ENCODE data around the gene ATP6V1C2. TPM values are rescaled to one million over a fixed set of nuclear protein-coding genes. Genes with fewer than 3 reads are reported as not detected.

The ATP6V1C2 gene
- total and polyA plus RNA-seq, 2 of the 4 experiments (the other 2 are of a cell fraction): not detected

- H3K23ac ChIP-seq (ENCODE audit: low read depth, low read length): no peak overlapping the region
- no peaks in the 10 kb centered on the region for H3K79me1 ChIP-seq (ENCODE audit: low read depth in 1 of 2, low read length in 2 of 2)
- no peak overlapping the region for H2AFZ ChIP-seq (replicated peaks; ENCODE audit: low read length, poor library complexity)
- H3K56ac ChIP-seq (ENCODE audit: extremely low read depth, insufficient read depth, low read length): no peak overlapping the region
- no peak overlapping the region for H3K27ac ChIP-seq (ENCODE audit: insufficient read depth, low read length)
- dilution Hi-C loops (cut with HindIII; ENCODE audit: low sequenced_read_pairs, unreplicated experiment) (no loop called here), intact Hi-C loops (cut with micrococcal nuclease) (no loop called here), in situ Hi-C loops (cut with MboI; ENCODE audit: low sequenced_read_pairs) (no loop called here)
- ATAC-seq (ENCODE audit: low read depth) (no peak), DNase-seq (no peak)
- no peaks in the 10 kb centered on the region for H3K36me3 ChIP-seq (ENCODE audit: control insufficient read depth, insufficient read depth, low read length)
- no peak overlapping the region for H3K14ac ChIP-seq (replicated peaks; ENCODE audit: low read depth, low read length)
- H3K9ac ChIP-seq (ENCODE audit: low read depth, low read length): no peak overlapping the region
- TF ChIP-seq, protein P1, sequence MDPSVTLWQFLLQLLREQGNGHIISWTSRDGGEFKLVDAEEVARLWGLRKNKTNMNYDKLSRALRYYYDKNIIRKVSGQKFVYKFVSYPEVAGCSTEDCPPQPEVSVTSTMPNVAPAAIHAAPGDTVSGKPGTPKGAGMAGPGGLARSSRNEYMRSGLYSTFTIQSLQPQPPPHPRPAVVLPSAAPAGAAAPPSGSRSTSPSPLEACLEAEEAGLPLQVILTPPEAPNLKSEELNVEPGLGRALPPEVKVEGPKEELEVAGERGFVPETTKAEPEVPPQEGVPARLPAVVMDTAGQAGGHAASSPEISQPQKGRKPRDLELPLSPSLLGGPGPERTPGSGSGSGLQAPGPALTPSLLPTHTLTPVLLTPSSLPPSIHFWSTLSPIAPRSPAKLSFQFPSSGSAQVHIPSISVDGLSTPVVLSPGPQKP (IDR thresholded peaks at IDR 0.05; ENCODE audit: borderline replicate concordance, low read depth, low read length): no peak
- TF ChIP-seq BHLHE40 (IDR thresholded peaks at IDR 0.05; ENCODE audit: low read depth, low read length) (no peak), NFE2L2 (IDR thresholded peaks at IDR 0.05; ENCODE audit: low read depth, low read length) (no peak), POLR2A (IDR thresholded peaks at IDR 0.05; ENCODE audit: low read depth, low read length) (no peak), FOS (IDR thresholded peaks at IDR 0.05; ENCODE audit: low read depth, low read length) (no peak), MAZ (IDR thresholded peaks at IDR 0.05; ENCODE audit: borderline replicate concordance, low read depth, low read length) (no peak), MAFK (IDR thresholded peaks at IDR 0.05; ENCODE audit: low read depth, low read length) (no peak), RAD21 (IDR thresholded peaks at IDR 0.05; ENCODE audit: low read length) (no peak), CEBPB (IDR thresholded peaks at IDR 0.05; ENCODE audit: low read depth, low read length) (no peak), RFX5 (IDR thresholded peaks at IDR 0.05; ENCODE audit: low read depth, low read length) (no peak)
- TF ChIP-seq, protein P2, sequence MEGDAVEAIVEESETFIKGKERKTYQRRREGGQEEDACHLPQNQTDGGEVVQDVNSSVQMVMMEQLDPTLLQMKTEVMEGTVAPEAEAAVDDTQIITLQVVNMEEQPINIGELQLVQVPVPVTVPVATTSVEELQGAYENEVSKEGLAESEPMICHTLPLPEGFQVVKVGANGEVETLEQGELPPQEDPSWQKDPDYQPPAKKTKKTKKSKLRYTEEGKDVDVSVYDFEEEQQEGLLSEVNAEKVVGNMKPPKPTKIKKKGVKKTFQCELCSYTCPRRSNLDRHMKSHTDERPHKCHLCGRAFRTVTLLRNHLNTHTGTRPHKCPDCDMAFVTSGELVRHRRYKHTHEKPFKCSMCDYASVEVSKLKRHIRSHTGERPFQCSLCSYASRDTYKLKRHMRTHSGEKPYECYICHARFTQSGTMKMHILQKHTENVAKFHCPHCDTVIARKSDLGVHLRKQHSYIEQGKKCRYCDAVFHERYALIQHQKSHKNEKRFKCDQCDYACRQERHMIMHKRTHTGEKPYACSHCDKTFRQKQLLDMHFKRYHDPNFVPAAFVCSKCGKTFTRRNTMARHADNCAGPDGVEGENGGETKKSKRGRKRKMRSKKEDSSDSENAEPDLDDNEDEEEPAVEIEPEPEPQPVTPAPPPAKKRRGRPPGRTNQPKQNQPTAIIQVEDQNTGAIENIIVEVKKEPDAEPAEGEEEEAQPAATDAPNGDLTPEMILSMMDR (conservative IDR thresholded peaks at IDR 0.05; ENCODE audit: low read depth, low read length): no peak
- H3K4me3 ChIP-seq (ENCODE audit: insufficient read depth, low read depth, low read length): no peak overlapping the region
- no peaks in the 10 kb centered on the region for H3K4me1 ChIP-seq (ENCODE audit: control insufficient read depth, insufficient read depth, low read length)
- no peak overlapping the region for H4K8ac ChIP-seq (ENCODE audit: low read depth in 2 of 2, low read length in 2 of 2)
- no peak overlapping the region for H3K18ac ChIP-seq (ENCODE audit: low read depth, low read length)
- WGBS, 2 experiments (ENCODE audit: extremely low coverage in 2 of 2, insufficient read length in 1 of 2): no CpG with 5 or more reads among the region's 5 CpGs
- no peak overlapping the region for H3K4ac ChIP-seq (ENCODE audit: low read depth, low read length)
- H2AK9ac ChIP-seq (replicated peaks; ENCODE audit: low read depth, low read length, poor library complexity): peak overlapping the region; percentile 37
- H2BK20ac ChIP-seq (ENCODE audit: low read depth, low read length): no peak overlapping the region
- no peaks in the 10 kb centered on the region for H3K9me1 ChIP-seq (ENCODE audit: insufficient read depth, low read length)
- H4K20me1 ChIP-seq (ENCODE audit: insufficient read depth, low read length): no peaks in the 10 kb centered on the region
- CTCF ChIA-PET: interaction anchor here (0.7 kb wide), 1 partner anchor 9 kb away, joined by 3 read pairs; no protein-coding TSS in a partner anchor
- no peak overlapping the region for H2BK15ac ChIP-seq (ENCODE audit: low read depth, low read length)
- H4K5ac ChIP-seq (ENCODE audit: low read depth, low read length): no peak overlapping the region
- H2AK5ac ChIP-seq (ENCODE audit: low read depth, low read length): no peak overlapping the region
- peaks cover 32% of the 10 kb centered on the region for H3K27me3 ChIP-seq (ENCODE audit: control insufficient read depth, insufficient read depth, low read length)
- no peaks in the 10 kb centered on the region for H3K9me3 ChIP-seq (ENCODE audit: control insufficient read depth, insufficient read depth, low read length)
- no peak overlapping the region for H2BK5ac ChIP-seq (ENCODE audit: low read depth, low read length, poor library complexity, severe bottlenecking)
- H2BK120ac ChIP-seq (ENCODE audit: low read depth, low read length): no peak overlapping the region
- H4K91ac ChIP-seq (ENCODE audit: insufficient read depth, low read depth, low read length): no peak overlapping the region
- BruUV-seq (replicated peaks): no TSS peak
- POLR2A ChIA-PET (ENCODE audit: unreplicated experiment): no interaction called here
- no peak overlapping the region for H3K4me2 ChIP-seq (ENCODE audit: low read depth, low read length)
Measured at GRCh38 chr2:10733980-10734379, 12.6 kb downstream of the ATP6V1C2 start.
